Measurements from ENCODE around the gene SOX18.
"Not testable (repeated sequence)": the region's sequence is repeated elsewhere in the genome, so short reads cannot be mapped to it uniquely, and the experiment has no call there.

The SOX18 gene

DNA sequence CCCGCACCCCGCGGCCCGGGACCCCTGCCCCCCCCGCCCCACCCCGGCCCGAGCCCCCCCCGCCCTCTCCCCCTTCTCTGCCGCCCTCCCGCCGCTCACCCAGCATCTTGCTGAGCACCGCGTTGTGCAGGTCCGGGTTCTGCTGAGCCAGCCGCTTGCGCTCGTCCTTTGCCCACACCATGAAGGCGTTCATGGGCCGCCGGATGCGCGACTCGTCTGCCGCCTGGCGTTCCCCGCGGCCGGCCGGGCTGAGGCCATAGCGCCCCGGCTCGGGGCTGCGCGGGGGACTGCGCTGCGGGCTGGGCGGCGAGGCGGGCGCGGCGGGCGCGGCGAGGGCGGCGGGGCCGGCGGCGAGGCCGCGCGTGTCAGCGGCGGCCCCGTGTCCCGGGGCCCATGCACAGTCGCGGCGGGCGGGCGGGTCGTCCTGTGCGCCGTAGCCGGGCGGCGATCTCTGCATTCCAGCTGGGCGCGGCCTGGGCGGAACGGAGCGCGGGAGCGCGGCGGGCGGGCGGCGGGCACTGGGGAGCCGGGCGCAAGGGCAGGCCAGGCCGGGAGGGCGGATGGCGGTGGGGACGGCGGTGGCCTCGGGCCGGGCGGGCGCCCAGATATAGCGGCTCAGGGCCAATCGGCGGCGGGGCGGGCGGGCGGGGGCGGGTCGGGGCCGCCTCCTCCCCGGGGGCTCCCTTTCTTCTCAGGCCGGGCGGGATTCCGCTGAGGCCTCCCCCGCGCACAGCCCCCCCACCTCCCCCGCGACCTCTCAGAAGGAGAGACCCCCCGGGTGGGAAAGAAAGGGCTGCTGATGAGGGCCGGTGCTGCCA is at the start of gene SOX18:
TSS of gene SOX18 (minus strand) at position 580 of the 818 bp plus-strand sequence. CDS start at position 457, 123 bp downstream.
- no peak for DNase-seq (ENCODE audit: low spot score)

DNA sequence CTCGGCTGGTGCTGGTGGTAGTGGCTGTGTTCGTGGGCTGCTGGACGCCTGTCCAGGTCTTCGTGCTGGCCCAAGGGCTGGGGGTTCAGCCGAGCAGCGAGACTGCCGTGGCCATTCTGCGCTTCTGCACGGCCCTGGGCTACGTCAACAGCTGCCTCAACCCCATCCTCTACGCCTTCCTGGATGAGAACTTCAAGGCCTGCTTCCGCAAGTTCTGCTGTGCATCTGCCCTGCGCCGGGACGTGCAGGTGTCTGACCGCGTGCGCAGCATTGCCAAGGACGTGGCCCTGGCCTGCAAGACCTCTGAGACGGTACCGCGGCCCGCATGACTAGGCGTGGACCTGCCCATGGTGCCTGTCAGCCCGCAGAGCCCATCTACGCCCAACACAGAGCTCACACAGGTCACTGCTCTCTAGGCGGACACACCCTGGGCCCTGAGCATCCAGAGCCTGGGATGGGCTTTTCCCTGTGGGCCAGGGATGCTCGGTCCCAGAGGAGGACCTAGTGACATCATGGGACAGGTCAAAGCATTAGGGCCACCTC is 49.1 kb upstream of the SOX18 start:
- no peak for DNase-seq (ENCODE audit: low spot score)

DNA sequence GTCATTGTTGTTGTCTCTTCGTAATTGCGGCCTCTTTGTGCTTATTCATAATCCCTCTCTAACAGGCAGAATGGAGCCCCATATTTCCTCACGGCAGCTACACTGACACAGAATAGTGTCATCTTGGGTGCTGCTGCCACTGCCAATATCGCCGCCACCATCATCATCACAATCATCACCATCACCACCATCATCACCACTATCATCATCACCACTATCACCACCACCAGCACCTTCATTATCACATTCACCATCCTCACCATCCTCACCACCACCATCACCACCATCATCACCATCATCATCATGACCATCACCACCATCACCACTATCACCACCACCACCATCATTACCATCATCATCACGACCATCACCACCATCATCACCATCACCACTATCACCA is 47.1 kb upstream of the SOX18 start:
- DNase-seq (ENCODE audit: low spot score), result no peak

DNA sequence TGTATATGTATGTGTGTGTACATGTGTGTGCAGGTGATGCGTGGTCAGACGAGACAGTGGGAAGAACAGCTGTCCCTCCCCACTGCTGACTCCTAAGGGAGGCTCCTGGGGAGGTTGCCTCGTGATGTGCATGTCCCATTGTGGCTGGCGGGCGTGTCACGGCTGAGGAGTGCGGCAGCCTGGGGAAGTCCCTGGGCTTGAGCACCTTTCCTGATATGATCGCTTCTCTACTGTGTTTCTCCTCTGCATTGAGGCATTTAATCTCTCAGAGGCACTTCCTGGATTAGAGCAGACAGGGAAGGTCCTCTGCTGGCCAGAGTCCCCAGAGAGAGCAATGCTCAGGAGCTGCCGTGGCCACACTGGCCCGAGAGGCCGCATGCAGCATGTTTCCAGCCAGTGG is 46.5 kb upstream of the SOX18 start:
- no peak for DNase-seq (ENCODE audit: low spot score)

GRCh38 chr20:64095455-64095854 is 46.0 kb upstream of the SOX18 start:
- DNase-seq (ENCODE audit: low spot score), result no peak

- DNase-seq (ENCODE audit: low spot score), result no peak
These were observed 43.6 kb upstream of the SOX18 start for GRCh38 chr20:64093013-64093503.

DNA sequence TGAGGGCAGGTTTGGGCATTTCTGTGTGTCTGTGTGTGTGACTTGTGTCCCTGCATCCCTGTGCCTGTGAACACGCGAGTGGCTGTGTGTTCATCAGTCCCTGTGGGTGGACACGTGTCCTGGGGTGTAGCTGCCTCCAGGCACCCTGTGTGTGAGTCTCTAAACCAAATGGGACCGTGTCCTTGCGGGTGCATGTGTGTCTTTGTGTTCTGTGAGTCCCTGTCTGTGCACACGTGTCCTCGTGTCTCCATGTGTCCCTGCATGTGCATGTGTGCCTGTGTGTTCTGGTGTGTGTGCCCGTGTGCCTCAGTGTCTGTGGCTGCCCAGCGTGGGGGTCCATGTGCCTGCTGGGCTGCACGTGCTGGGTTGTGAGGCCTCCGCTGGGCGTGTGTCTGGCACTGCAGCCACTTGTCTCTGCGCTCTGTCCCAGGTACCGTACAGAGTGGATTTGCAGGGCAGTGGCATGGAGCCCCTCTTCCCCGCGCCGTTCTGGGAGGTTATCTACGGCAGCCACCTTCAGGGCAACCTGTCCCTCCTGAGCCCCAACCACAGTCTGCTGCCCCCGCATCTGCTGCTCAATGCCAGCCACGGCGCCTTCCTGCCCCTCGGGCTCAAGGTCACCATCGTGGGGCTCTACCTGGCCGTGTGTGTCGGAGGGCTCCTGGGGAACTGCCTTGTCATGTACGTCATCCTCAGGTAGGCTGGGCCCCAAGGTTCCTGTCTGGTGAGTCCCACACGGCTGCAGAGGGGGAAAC is 43.0 kb upstream of the SOX18 start:
- no peak for DNase-seq (ENCODE audit: low spot score)

- DNase-seq (ENCODE audit: low spot score), result no peak
These were observed 42.3 kb upstream of the SOX18 start for GRCh38 chr20:64091770-64092169.

- no peak for DNase-seq (ENCODE audit: low spot score)
These were observed 41.9 kb upstream of the SOX18 start for GRCh38 chr20:64091340-64091739.

DNA sequence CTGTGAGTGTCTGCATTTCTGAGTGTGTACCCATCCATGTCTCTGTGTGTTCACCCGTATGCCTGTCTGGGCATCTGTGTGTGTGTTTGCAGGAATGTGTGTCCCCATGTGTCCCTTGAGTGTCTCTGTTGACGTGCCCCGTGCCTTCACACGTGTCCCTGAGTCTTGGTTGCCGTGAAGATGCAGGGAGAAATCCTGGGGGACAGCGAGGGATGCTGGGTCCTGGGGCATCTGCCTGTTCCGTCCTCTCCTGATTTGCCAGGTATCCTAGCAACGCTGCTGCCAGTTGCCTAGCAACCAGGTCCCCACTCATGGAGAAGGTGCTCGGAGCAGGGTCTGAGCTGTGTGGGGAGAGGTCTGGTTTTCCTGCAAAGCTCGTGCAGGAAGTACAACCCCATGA is 40.7 kb upstream of the SOX18 start:
- no peak for DNase-seq (ENCODE audit: low spot score)

- DNase-seq (ENCODE audit: low spot score), result not testable (repeated sequence)
These were observed 39.1 kb upstream of the SOX18 start for GRCh38 chr20:64088586-64088985.

DNA sequence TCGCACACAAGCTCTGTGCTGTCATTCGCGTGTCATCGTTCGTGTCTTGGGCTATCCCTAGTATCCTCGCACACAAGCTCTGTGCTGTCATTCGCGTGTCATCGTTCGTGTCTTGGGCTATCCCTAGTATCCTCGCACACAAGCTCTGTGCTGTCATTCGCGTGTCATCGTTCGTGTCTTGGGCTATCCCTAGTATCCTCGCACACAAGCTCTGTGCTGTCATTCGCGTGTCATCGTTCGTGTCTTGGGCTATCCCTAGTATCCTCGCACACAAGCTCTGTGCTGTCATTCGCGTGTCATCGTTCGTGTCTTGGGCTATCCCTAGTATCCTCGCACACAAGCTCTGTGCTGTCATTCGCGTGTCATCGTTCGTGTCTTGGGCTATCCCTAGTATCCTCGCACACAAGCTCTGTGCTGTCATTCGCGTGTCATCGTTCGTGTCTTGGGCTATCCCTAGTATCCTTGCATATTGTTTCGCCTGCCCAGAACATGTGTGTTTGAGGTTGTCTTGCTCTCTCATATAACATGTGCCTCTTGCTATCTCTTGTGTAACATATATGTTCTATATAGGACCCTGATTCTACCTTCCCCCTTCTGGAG is 37.9 kb upstream of the SOX18 start:
- not testable (repeated sequence) for DNase-seq (ENCODE audit: low spot score)

- no peak for DNase-seq (ENCODE audit: low spot score)
These were observed 37.4 kb upstream of the SOX18 start for GRCh38 chr20:64086801-64087200.

DNA sequence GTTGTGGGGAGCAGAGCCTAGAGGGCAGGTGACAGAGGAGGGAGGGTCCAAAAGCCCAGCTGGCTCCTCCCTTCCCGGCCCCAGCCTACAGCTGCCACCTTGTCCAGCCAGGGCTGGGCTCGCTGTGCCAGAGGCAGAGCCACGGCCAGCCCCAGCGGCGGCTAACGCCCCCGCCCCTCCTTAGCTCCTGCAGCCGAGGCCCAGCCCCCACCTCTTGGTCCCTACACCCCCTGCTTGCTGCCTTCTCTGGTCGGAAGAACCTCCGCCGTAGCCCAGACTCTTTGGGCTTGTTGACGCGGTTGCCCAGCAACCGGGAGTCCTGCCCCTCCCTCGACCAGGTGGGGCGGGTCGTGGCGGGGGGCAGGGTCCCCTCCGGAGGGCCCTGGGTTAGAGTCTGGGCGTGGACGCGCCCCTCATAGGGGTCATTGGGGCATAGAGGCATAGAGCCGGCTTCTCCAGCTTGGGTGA is 35.3 kb upstream of the SOX18 start:
- no peak for DNase-seq (ENCODE audit: low spot score)

DNA sequence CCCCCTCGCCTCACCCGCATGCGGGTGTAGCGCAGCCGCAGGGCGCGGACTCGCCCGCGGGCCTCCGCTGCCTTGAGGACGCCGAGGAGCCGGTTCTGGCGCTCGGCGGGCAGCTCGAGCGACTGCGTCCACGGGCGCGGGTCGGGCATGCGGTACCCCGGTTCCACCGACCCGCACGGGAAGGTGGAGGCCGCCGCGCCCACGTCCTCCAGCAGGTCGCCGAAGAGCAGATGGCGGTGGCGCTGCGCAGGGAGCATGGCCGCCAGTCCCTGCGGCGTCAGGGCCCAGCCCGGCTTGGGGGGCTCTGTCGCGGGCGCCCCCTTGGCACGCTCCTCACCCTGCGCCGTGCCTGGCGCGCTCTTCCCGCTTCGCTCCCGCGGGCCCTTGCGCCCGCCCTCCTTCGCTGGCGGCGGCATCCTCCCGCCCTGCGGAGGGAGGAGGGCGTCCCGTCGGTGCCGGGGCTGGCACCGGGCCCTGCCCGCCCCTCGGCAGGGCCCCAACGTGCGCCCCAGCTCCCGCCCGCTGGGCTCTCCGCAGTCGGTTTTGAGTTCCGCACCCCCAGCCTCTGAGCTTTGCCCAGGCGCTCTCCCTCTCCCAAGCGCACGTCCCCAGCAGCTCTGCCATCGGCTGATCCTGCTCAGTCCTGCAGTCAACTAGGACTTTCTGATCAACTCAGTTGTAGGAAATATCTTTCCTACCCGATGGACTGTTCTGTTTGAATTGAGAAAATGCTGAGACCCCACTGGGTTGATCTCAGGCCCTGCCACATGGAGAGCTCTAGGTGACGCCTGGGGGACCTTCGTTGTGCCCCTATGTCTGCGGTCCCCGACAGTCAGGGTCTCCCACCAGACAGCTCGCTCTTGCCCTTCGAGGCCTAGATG is 34.6 kb upstream of the SOX18 start, which contains the start of gene LKAAEAR1:
TSS of gene LKAAEAR1 (minus strand) at position 595 of the 881 bp plus-strand sequence. CDS start at position 416, 179 bp downstream.
- DNase-seq (ENCODE audit: low spot score), result no peak

- peak; percentile 85 for DNase-seq (ENCODE audit: low spot score)
These were observed 34.0 kb upstream of the SOX18 start for GRCh38 chr20:64083378-64083803.

- DNase-seq (ENCODE audit: low spot score), result no peak
These were observed 33.5 kb upstream of the SOX18 start for GRCh38 chr20:64082820-64083377.

GRCh38 chr20:64082126-64082731 is 32.8 kb upstream of the SOX18 start:
- DNase-seq (ENCODE audit: low spot score), result no peak

- DNase-seq (ENCODE audit: low spot score), result no peak
These were observed 32.2 kb upstream of the SOX18 start for GRCh38 chr20:64081624-64081964.

GRCh38 chr20:64080813-64081623 is 31.6 kb upstream of the SOX18 start:
- no peak for DNase-seq (ENCODE audit: low spot score)
